Measurements from ENCODE around the gene ATOSB.

The ATOSB gene

GRCh38 chr9:35114113-35114839, 1.4 kb downstream of the ATOSB start:
- DNase-seq (ENCODE audit: low spot score) = peak; percentile 94

DNA sequence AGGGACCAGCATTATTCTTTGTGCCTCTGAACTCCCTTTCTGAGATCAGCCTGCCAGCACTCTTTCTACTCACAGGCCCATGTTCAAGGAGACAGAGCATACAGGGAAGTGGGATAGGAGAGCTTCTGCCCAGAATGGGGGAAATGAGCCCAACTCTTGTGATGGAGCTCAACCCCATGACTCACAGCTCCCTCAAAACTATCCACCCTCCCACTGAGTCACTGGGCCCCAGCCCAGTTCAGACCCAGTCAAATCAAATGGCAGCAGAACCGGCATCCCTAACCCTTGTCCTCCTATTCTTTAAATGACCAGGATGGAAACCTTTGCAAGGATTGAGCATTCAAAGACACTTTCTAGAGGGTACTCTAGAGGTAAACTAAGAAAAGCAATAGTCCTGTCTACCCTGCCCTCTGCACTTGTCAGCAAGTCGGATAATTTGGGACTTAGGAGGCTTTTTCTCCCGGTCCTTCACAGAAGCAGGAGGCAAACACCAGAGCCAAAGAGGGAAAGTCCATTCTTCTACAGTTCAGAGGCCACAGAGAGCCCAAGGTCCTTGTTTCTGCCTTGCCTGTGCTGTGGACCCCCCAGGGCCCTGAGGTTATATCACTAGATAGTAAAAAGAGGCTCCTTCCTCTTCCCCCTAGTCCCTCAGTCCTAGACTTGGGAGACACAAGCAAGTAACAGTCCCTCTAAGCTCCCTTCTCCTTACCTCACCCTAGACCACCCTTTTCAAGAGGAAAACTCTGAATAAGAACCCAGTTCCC, 3.2 kb downstream of the ATOSB start:
- peak; percentile 62 for DNase-seq (ENCODE audit: low spot score)

- DNase-seq (ENCODE audit: low spot score) = peak; percentile 99
These were observed 4.4 kb downstream of the ATOSB start for GRCh38 chr9:35111001-35111933.

DNA sequence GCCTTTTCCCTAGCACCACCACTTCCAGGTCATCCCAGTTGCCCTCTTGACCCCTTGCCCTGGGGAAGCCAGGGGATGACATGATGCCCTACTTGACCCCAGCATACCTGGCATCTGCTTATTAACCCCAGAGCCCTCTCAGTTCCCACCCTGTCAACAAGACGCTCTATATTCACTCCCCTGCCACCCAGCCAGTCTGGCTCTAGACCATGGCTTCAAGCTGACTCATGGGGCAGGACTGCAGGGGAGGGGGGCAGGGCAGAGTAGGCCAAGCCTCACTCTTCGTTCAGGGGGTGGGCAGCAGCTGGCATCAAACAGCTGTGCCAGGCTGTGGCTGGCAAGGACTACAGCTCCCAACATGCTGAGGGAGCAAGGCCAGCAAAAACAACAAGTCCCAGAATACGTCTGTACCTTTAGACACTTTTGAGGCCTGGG, 5.3 kb downstream of the ATOSB start:
- peak; percentile 23 for DNase-seq (ENCODE audit: low spot score)

- DNase-seq (ENCODE audit: low spot score) = no peak
These were observed 6.6 kb downstream of the ATOSB start for GRCh38 chr9:35108946-35109575.

- DNase-seq (ENCODE audit: low spot score) = no peak
These were observed 7.2 kb downstream of the ATOSB start for GRCh38 chr9:35108461-35108860.

DNA sequence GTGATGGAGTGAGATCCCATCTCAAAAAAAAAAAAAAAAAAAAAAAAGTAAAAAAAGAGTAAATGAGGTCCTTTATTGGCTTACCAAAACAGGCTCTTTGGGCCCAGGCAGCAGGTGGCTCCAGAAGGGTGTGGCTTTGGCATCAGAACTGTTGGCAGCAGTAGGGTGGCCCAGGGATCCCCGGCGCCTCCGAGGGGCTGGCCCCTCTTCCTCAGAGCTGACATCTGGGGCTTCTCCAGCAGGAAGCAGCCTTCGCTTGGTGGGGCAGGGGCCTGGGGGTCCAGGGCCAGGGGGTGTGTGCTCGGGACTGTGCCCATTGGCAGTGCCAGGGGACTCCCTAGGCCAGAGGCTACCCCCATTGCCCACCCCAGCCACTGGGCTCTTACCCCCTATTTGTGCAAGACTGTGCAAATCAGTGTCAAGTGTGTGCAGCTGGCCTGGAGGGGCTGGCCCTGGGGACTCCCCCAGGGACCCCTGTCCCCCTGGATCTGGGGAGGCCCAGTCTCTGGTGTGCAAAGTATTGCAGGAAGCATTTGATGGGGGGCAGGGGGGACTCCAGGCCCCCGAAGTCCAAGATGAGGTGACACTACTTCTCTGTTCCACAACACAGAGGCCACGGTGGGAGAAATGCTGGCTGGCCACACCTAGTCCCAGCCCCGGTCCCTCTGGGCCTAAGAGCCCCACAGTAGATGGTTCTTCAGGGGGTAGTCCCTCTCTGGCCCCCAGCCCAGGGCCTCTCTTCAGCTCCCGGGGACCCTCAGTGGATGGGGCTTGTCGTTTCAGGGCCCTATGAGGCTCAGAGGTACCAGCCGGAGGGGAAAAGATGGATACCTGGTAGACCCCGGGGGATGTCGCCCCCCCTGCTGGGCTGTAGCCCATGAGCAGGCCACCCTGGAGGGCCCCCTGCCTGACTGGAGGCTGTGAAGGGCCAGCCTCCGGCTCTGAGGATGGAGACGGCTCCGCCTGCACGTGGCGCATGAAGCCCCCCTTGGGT, 8.1 kb downstream of the ATOSB start:
- DNase-seq (ENCODE audit: low spot score) = no peak

GRCh38 chr9:35106343-35106730, 9.3 kb downstream of the ATOSB start:
- no peak for DNase-seq (ENCODE audit: low spot score)

- DNase-seq (ENCODE audit: low spot score) = no peak
These were observed 9.9 kb downstream of the ATOSB start for GRCh38 chr9:35105571-35106342.

DNA sequence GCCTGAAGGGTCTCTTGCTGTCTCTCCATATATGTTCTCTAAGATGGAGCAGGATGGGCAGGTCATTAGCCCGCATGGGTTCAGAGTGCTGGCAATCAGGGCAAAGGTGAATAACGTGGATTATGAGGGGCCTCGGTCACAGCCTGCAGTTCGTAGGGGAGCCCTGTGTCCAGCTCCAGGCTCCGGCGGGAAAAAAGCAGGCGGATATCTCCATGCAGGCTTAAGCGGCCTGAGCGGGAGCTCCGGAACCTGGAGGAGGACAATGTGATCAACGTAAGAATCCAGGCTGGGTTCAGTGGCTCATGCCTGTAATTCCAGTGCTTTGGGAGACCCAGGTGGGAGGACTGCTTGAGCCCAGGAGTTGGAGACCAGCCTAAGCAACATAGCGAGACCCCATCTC, 10.5 kb downstream of the ATOSB start:
- DNase-seq (ENCODE audit: low spot score) = no peak

- DNase-seq (ENCODE audit: low spot score) = no peak
These were observed 11.1 kb downstream of the ATOSB start for GRCh38 chr9:35104586-35104985.

- DNase-seq (ENCODE audit: low spot score) = no peak
These were observed 11.9 kb downstream of the ATOSB start for GRCh38 chr9:35103660-35104191.

- peak; percentile 95 for DNase-seq (ENCODE audit: low spot score)
These were observed 12.6 kb downstream of the ATOSB start, which contains the start of gene STOML2 for GRCh38 chr9:35102769-35103659. STOML2 (minus strand) TSS chr9:35103131; CDS start chr9:35103094, 37 bp downstream.

GRCh38 chr9:35102465-35102768, 13.2 kb downstream of the ATOSB start:
- no peak for DNase-seq (ENCODE audit: low spot score)

GRCh38 chr9:35097573-35097972, 18.1 kb downstream of the ATOSB start:
- DNase-seq (ENCODE audit: low spot score) = no peak

DNA sequence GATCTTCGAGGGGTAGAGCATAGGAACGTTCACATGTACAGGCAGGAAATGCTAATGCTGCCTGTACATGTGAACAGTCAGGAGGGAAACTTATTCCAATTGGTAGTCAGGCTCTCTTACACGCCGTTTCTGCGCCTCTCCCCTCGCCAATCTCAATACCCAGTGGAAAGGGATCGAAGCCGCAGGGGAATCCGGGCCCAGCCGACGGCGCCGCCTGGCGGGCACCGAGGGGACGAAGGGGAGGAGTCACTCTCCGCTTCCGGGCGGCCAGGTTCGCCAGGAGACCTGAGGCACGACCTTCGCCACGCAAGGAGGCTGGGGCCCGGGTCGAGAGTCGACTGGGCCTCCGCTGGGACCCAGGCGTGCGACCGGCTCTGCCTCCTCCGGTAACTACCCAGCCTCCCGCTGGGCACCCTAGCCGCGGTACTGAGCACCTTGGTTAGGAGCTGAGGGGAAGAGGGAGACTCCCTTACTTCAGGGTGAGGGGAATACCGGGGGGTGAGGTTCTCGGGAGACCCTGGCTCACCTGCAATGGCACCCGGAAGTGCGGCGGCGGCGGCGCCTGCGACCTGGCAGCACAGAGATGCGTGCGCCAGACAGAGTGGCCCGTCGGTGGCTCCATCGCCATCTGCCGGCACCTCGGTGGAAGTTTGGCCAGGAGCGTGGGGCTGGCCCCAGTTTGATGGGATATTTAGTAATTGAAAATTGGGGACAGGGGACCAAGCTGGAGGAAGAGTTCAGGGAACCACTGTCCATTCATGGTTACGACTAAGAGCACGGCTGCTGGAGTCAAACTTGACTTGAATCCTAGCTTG, 19.4 kb downstream of the ATOSB start, which contains the start of gene PIGO:
PIGO (minus strand) TSS at position 557 of the 815 bp plus-strand sequence. CDS start 1,026 bp downstream, outside the sequence.
- peak; percentile 91 for DNase-seq (ENCODE audit: low spot score)

DNA sequence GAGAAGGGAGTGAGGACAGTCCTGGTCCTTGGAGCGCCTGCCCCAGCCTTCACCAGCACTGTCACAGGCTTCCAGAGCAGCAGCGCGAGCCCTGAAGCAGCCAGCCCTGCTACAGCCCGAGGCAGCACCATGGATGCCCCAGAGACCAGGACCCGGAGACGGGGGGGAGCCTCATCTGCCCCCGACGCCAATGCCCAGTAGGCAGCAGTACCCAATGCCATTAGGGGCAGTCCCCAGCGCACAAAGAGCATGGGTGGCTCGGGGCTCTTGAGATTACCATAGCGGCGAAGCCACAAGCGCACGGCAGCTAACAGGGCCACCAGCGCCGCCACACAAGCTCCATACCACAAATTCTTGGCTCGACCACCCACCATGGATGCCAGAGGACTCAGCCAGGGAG, 24.1 kb downstream of the ATOSB start:
- no peak for DNase-seq (ENCODE audit: low spot score)

GRCh38 chr9:35089434-35089833, 26.2 kb downstream of the ATOSB start:
- DNase-seq (ENCODE audit: low spot score) = no peak

All from CD4-positive, alpha-beta T cell treated with Interleukin-2 at 100 ng/mL for 4 hours (primary cell).